GM23248 (cell line): Measurements from ENCODE around the gene EFCAB11. TPM values are rescaled to one million over a fixed set of nuclear protein-coding genes. Genes with fewer than 3 reads are reported as not detected.

Source experiments
- DNase-seq: peaks from one replicate; pipeline ENCODE4 v3.0.0-alpha.2; 2015
- H2AFZ ChIP-seq: fragments of 200-600 bp; sonication (generic); 2 replicates; pipeline ENCODE4 v1.6.1; 2016; ENCODE audit warnings: antibody characterized with exemption
- H3F3A ChIP-seq: fragments of 200-600 bp; sonication (generic); 2 replicates; pipeline ENCODE4 v1.6.1; 2016; ENCODE audit warnings: mild to moderate bottlenecking, antibody characterized with exemption, mixed run types; ENCODE audit not compliant: insufficient read depth
- H3K27ac ChIP-seq: fragments of 200-600 bp; sonication (generic); 2 replicates; pipeline ENCODE4 v1.5.1; 2016; ENCODE audit warnings: mild to moderate bottlenecking
- H3K27me3 ChIP-seq: fragments of 200-600 bp; sonication (generic); replicated peaks from 2 replicates; pipeline ENCODE4 v1.6.1; 2016; ENCODE audit warnings: mild to moderate bottlenecking; ENCODE audit not compliant: insufficient read depth
- H3K36me3 ChIP-seq: fragments of 200-600 bp; sonication (generic); 2 replicates; pipeline ENCODE4 v1.6.1; 2016; ENCODE audit warnings: low read depth, mild to moderate bottlenecking
- H3K4me1 ChIP-seq: fragments of 200-600 bp; sonication (generic); 2 replicates; pipeline ENCODE4 v1.6.1; 2016; ENCODE audit warnings: mild to moderate bottlenecking; ENCODE audit not compliant: insufficient read depth
- H3K4me2 ChIP-seq: fragments of 200-600 bp; sonication (generic); one replicate; pipeline ENCODE4 v1.6.1; 2016; ENCODE audit warnings: mild to moderate bottlenecking; ENCODE audit not compliant: unreplicated experiment
- H3K4me3 ChIP-seq: fragments of 200-600 bp; sonication (generic); 2 replicates; pipeline ENCODE4 v1.5.1; 2016; ENCODE audit warnings: mild to moderate bottlenecking
- H3K79me2 ChIP-seq: fragments of 200-600 bp; sonication (generic); 2 replicates; pipeline ENCODE4 v1.6.1; 2016; ENCODE audit warnings: mild to moderate bottlenecking; ENCODE audit not compliant: insufficient read depth
- H3K9ac ChIP-seq: fragments of 200-600 bp; sonication (generic); 2 replicates; pipeline ENCODE4 v1.6.1; 2016; ENCODE audit warnings: mild to moderate bottlenecking
- H3K9me2 ChIP-seq: fragments of 200-600 bp; sonication (generic); 2 replicates; pipeline ENCODE4 v1.6.1; 2016; ENCODE audit warnings: mixed run types, mild to moderate bottlenecking, moderate library complexity; ENCODE audit not compliant: insufficient read depth
- H3K9me3 ChIP-seq: fragments of 200-600 bp; sonication (generic); one replicate; pipeline ENCODE4 v1.6.1; 2017; ENCODE audit warnings: low read depth
- H4K20me1 ChIP-seq: fragments of 200-600 bp; sonication (generic); 2 replicates; pipeline ENCODE4 v1.6.0; 2016; ENCODE audit not compliant: insufficient read depth
- EZH2 ChIP-seq: fragments of 200-600 bp; sonication (generic); IDR thresholded peaks from 2 replicates; pipeline ENCODE4 v1.6.1; 2018; ENCODE audit warnings: antibody characterized with exemption, mild to moderate bottlenecking; ENCODE audit not compliant: insufficient read depth, poor library complexity, severe bottlenecking
- EZH2phosphoT487 ChIP-seq: fragments of 200-600 bp; sonication (generic); IDR thresholded peaks from 2 replicates; pipeline ENCODE4 v1.6.1; 2018; ENCODE audit warnings: antibody characterized with exemption, moderate library complexity, mild to moderate bottlenecking, low read depth; ENCODE audit not compliant: insufficient read depth
- WGBS, 2 experiments: methylation state at CpG; one replicate each; pipeline ENCODE4 v1.1.6; 2015 to 2017; ENCODE audit warnings: low lambda C conversion rate in 2 of 2, low coverage in 1 of 2; ENCODE audit errors: missing lambda C conversion rate in 2 of 2; 5-methylcytosine and 5-hydroxymethylcytosine counted together
- in situ Hi-C: fragments of 300-500 bp; cut with MboI; formaldehyde crosslinking; loops from 2 replicates; pipeline ENCODE4 v1.15.0; 2020
- polyA plus RNA-seq: library from polyadenylated mRNA; unstranded; fragments of >200 nt; fragmentation: Nextera tagmentation; extraction: Ambion mirVana; gene quantifications from 2 replicates; pipeline ENCODE4 v1.2.1, GENCODE V29; 2016
- total RNA-seq: library from RNA; depleted of rRNA; stranded (reverse); fragments of >200 nt; shearing (Covaris generic); gene quantifications from 2 replicates; pipeline ENCODE4 v1.2.3, GENCODE V29; 2014

The EFCAB11 gene
- total and polyA plus RNA-seq, 2 experiments from 2014 or later = 7.9 to 16.4 TPM

DNA sequence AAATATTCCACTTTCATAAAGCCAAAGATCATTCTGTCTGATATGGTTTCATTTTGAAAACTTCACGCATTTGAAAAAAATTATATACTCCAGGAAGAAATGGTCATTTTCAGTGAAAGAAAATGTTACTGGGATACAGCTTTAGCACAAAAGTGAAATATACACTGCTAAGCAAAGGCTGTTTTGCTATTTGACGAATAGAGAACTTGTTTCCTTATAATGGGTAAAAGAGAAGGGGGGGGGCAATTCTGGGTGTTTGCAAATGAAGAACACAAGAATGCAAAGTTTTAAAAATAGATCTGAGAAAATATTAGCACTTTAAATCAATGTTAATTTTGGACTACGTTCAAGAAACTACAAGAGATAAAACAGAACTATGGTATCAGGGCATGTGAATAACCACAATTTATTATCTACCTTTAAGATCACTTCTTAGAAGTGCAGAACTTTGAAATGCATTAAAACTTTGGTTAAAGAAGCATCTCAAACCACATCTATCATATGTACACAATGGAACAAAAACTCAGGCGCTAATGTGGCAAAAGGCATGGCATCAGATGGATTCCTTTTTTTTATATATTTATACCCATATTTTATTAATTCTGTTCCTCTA, 51.1 kb downstream of the EFCAB11 start:
- WGBS, 2 experiments = 54 to 61% methylated on average over 4 of the region's 4 CpGs
- Histone ChIP-seq H3K4me1 (peaks cover 16% of the 10 kb centered on the region; the same call in 1 of the 2 replicates), H3K27me3 (no peaks in the 10 kb centered on the region), H3K9me2 (no peaks in the 10 kb centered on the region), H3K79me2 (no peaks in the 10 kb centered on the region), H4K20me1 (no peaks in the 10 kb centered on the region), H3K27ac (no peak overlapping the region), H3K9ac (no peak overlapping the region), H3K36me3 (no peaks in the 10 kb centered on the region), H3K9me3 (no peaks in the 10 kb centered on the region), H3K4me3 (no peak overlapping the region), H2AFZ (no peak overlapping the region), H3K4me2 (no peak overlapping the region), H3F3A (no peaks in the 10 kb centered on the region)
- no peak for TF ChIP-seq EZH2
- no peak for TF ChIP-seq EZH2phosphoT487
- in situ Hi-C loops = no loop called here
- DNase-seq = no peak

DNA sequence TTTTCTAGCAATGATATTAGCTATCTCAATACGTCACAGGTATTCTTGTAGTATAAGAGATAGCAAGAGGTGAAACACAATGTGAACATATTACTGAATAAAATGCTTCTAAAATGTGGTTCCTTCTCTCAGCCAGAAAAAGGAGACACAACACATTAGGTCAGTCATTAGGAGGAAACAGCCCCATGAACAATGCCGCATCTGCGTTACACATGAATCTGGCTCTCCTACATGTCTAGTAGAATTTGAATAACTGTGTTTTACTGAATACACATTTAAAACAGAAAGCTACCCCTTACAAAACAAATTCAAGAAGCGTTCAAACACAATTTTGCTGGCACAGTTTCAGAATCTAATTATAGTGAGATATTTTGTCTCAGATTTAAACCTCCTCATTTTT, 51.6 kb downstream of the EFCAB11 start:
- Histone ChIP-seq H2AFZ (no peak overlapping the region), H3K4me2 (no peak overlapping the region), H3F3A (no peaks in the 10 kb centered on the region), H3K4me1 (peaks cover 16% of the 10 kb centered on the region; the same call in 1 of the 2 replicates), H3K27ac (no peak overlapping the region), H3K4me3 (no peak overlapping the region), H3K27me3 (no peaks in the 10 kb centered on the region), H4K20me1 (no peaks in the 10 kb centered on the region), H3K9ac (no peak overlapping the region), H3K79me2 (no peaks in the 10 kb centered on the region), H3K9me2 (no peaks in the 10 kb centered on the region), H3K36me3 (no peaks in the 10 kb centered on the region), H3K9me3 (no peaks in the 10 kb centered on the region)
- DNase-seq = no peak
- in situ Hi-C loops = no loop called here
- 59 to 69% methylated on average over 4 of the region's 4 CpGs for WGBS, 2 experiments
- TF ChIP-seq EZH2 (no peak), EZH2phosphoT487 (no peak)

DNA sequence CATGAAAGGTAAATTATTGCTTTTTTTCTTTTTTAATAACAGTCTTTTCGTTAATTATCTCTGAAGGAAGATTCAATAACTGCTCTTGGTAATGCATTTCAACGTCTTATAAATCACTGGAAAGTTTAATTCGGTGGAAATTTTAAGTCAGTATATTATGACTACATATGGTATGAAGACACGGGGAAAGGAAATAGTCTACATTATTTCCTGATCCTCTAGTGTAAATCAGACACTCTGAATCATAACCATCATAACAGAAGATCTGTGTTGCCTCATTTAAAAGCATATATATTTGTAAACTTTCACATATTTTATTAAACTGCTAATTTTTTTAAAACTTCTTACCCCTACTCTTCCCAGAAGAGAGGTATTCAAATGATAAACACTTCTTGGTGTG, 53.7 kb downstream of the EFCAB11 start:
- TF ChIP-seq EZH2 (no peak), EZH2phosphoT487 (no peak)
- peaks cover 16% of the 10 kb centered on the region; the same call in 1 of the 2 replicates for H3K4me1 ChIP-seq
- DNase-seq = peak; percentile 15
- no peak overlapping the region for H3K27ac ChIP-seq
- no peaks in the 10 kb centered on the region for H3K79me2 ChIP-seq
- H3K4me3 ChIP-seq = no peak overlapping the region
- H3K36me3 ChIP-seq = no peaks in the 10 kb centered on the region
- H3F3A ChIP-seq = no peaks in the 10 kb centered on the region
- no peak overlapping the region for H3K9ac ChIP-seq
- peak overlapping the region; percentile 12; the same call in 1 of the 2 replicates for H2AFZ ChIP-seq
- WGBS, 2 experiments = 68 to 73% methylated on average over 4 of the region's 4 CpGs
- H3K4me2 ChIP-seq = no peak overlapping the region
- in situ Hi-C loops = no loop called here
- no peaks in the 10 kb centered on the region for H4K20me1 ChIP-seq
- H3K9me2 ChIP-seq = no peaks in the 10 kb centered on the region
- no peaks in the 10 kb centered on the region for H3K27me3 ChIP-seq
- H3K9me3 ChIP-seq = no peaks in the 10 kb centered on the region

DNA sequence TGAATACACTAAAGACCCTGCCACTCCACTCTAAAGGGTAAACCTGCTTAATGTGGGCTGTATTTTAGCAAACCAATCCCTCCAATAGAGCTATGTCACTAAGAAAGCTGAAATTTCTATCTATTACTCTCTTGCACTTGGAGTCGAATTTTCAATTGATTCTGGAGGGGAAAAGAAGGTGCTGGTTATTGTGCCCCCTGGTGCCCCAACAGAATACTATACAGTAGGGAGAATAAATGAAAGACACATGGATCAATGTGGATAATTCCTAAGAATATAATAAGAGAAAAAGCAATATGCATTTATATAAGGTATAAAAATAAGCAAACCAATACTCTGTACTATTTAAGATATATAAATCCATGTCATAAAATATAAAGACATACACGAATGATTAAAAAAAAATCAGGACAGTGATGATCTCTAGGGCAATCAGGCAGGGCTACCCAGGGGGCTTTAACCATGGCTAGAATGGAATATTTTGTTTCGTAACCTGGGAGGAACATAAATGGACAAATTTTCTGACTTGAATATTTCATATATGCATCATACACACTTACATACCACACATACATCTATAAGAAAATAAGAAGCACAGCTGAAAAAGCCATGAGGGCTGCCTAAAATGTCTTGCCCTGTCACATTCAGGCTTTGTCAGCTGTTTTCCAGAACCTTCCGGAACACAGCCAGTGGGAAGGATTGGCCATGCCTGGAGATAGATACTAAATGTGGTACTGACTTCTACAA, 54.4 kb downstream of the EFCAB11 start:
- Histone ChIP-seq H3K79me2 (no peaks in the 10 kb centered on the region), H3K9ac (no peak overlapping the region), H3K27me3 (no peaks in the 10 kb centered on the region), H3K9me2 (no peaks in the 10 kb centered on the region), H3K4me1 (peaks cover 16% of the 10 kb centered on the region; the same call in 1 of the 2 replicates), H3K4me2 (no peak overlapping the region), H2AFZ (peak overlapping the region; percentile 12; the same call in 1 of the 2 replicates), H3K9me3 (no peaks in the 10 kb centered on the region), H3K36me3 (no peaks in the 10 kb centered on the region), H4K20me1 (no peaks in the 10 kb centered on the region), H3K4me3 (no peak overlapping the region), H3F3A (no peaks in the 10 kb centered on the region), H3K27ac (no peak overlapping the region)
- peak; percentile 61 for DNase-seq
- WGBS, 2 experiments = 74 to 77% methylated on average over 4 of the region's 4 CpGs
- in situ Hi-C loops = no loop called here
- TF ChIP-seq EZH2 (no peak), EZH2phosphoT487 (no peak)
